Testis (tissue), 5 donors: ENCODE data around the gene ANKRD62. TPM values are rescaled to one million over a fixed set of nuclear protein-coding genes. Genes with fewer than 3 reads are reported as not detected.

Experiments used
- DNase-seq: peaks from one replicate; pipeline ENCODE4 v3.0.0-alpha.2; 2019
- H3K27ac ChIP-seq, 2 donors: fragments of 200-600 bp; sonication (generic); one replicate each; pipeline ENCODE4 v1.5.1; 2019
- H3K27me3 ChIP-seq: fragments of 200-600 bp; sonication (generic); one replicate; pipeline ENCODE4 v1.5.1; 2019
- H3K36me3 ChIP-seq: fragments of 200-600 bp; sonication (generic); one replicate; pipeline ENCODE4 v1.5.1; 2017; ENCODE audit warnings: low read depth; ENCODE audit errors: missing control alignments
- H3K4me1 ChIP-seq: fragments of 200-600 bp; sonication (generic); one replicate; pipeline ENCODE4 v1.5.1; 2019
- H3K4me3 ChIP-seq, 2 donors: fragments of 200-600 bp; sonication (generic); one replicate each; pipeline ENCODE4 v1.5.1; 2017 to 2019
- H3K9me3 ChIP-seq: fragments of 200-600 bp; sonication (generic); one replicate; pipeline ENCODE4 v1.5.1; 2017
- CTCF ChIP-seq, 3 experiments: fragments of 450-650 bp in 2 of 3; fragments of 200-600 bp in 1 of 3; sonication (generic) in 1 of 3; IDR thresholded peaks; one replicate each; pipeline ENCODE4 v1.5.1; 2016 to 2019; ENCODE audit warnings: antibody characterized with exemption in 3 of 3, mild to moderate bottlenecking in 2 of 3, moderate library complexity in 1 of 3
- POLR2A ChIP-seq: fragments of 450-650 bp; IDR thresholded peaks from one replicate; pipeline ENCODE4 v1.6.1; 2017; ENCODE audit warnings: antibody characterized with exemption, mild to moderate bottlenecking, moderate library complexity
- WGBS, 2 donors: methylation state at CpG; one replicate each; pipeline ENCODE4 v1.1.5; 2018; 5-methylcytosine and 5-hydroxymethylcytosine counted together
- intact Hi-C: fragments of 100-400 bp; cut with DNase I; formaldehyde crosslinking; loops from one replicate; pipeline ENCODE4 v1.15.1; 2023; ENCODE audit warnings: low total_unique reads
- long read RNA-seq, 2 donors: transcript quantifications; one replicate each; lab custom pipeline, GENCODE V29; 2026
- polyA plus RNA-seq: library from polyadenylated mRNA; stranded (reverse); fragments of 350-450 nt; fragmentation: Illumina TruSeq; extraction: RNeasy Lipid Tissue Mini Kit (QIAGEN cat#74804); gene quantifications from one replicate; pipeline ENCODE4 v1.2.3, GENCODE V29; 2014; ENCODE audit warnings: low read depth, low replicate concordance; ENCODE audit not compliant: insufficient read depth
- total RNA-seq, 2 donors: library from RNA; depleted of rRNA; stranded (reverse); fragments of >200 nt; gene quantifications; one replicate each; pipeline ENCODE4 v1.2.3, GENCODE V29; 2016

Gene ANKRD62
- total RNA-seq: 10 to 100 TPM; 25.5 to 56.8 TPM
- 2.8 TPM for polyA plus RNA-seq
- long read RNA-seq, donor 1: 0 reads
- long read RNA-seq, donor 2: 0 reads

GRCh38 chr18:12093520-12094257, at the start of gene ANKRD62:
Gene ANKRD62, plus strand, starts transcription at chr18:12093843. Its CDS starts 175 bp downstream, at chr18:12094018.
- TF ChIP-seq POLR2A: no peak
- peak in 2 of 3 experiments; percentile 37 to 42 for TF ChIP-seq CTCF (IDR thresholded peaks at IDR 0.05)
- Histone ChIP-seq H3K27ac (peak within 1 kb of the TSS in 1 of 2 donors; percentile 0), H3K36me3 (no peaks in the 10 kb centered on the region), H3K4me1 (no peaks in the 10 kb centered on the region), H3K27me3 (no peaks in the 10 kb centered on the region), H3K4me3 (peak within 1 kb of the TSS; percentile 44 to 49), H3K9me3 (no peaks in the 10 kb centered on the region)
- intact Hi-C loops: no loop called here
- 66 to 82% methylated on average over 21 to 50 of the region's 50 CpGs for WGBS, 2 donors
- DNase-seq: peak; percentile 71

- no peaks in the 10 kb centered on the region for H3K4me1 ChIP-seq
- TF ChIP-seq POLR2A: no peak
- no peak for TF ChIP-seq CTCF (IDR thresholded peaks at IDR 0.05)
- no peak overlapping the region for H3K4me3 ChIP-seq
- H3K27me3 ChIP-seq: no peaks in the 10 kb centered on the region
- intact Hi-C loops: no loop called here
- H3K36me3 ChIP-seq: no peaks in the 10 kb centered on the region
- no peaks in the 10 kb centered on the region for H3K9me3 ChIP-seq
- WGBS, 2 donors: 72 to 84% methylated on average over 5 of the region's 5 CpGs
- H3K27ac ChIP-seq: no peak overlapping the region
- no peak for DNase-seq
Measured at GRCh38 chr18:12044591-12044990, 49.1 kb upstream of the ANKRD62 start.

- TF ChIP-seq CTCF (IDR thresholded peaks at IDR 0.05) (no peak), POLR2A (no peak)
- Histone ChIP-seq H3K36me3 (no peaks in the 10 kb centered on the region), H3K4me3 (no peak overlapping the region), H3K27me3 (no peaks in the 10 kb centered on the region), H3K27ac (no peak overlapping the region), H3K4me1 (no peaks in the 10 kb centered on the region), H3K9me3 (no peaks in the 10 kb centered on the region)
- no peak for DNase-seq
- intact Hi-C loops: no loop called here
- WGBS, 2 donors: 77 to 95% methylated on average over 11 to 15 of the region's 15 CpGs
Measured at GRCh38 chr18:12046046-12046750, 47.4 kb upstream of the ANKRD62 start.

GRCh38 chr18:12046751-12047335, 46.8 kb upstream of the ANKRD62 start:
- 77 to 92% methylated on average over 2 to 12 of the region's 12 CpGs for WGBS, 2 donors
- DNase-seq: no peak
- Histone ChIP-seq H3K9me3 (no peaks in the 10 kb centered on the region), H3K27ac (no peak overlapping the region), H3K4me1 (no peaks in the 10 kb centered on the region), H3K27me3 (no peaks in the 10 kb centered on the region), H3K4me3 (no peak overlapping the region), H3K36me3 (no peaks in the 10 kb centered on the region)
- intact Hi-C loops: no loop called here
- TF ChIP-seq POLR2A (no peak), CTCF (IDR thresholded peaks at IDR 0.05) (no peak)
